K562 (cell line): ENCODE results near the gene HIPK1. TPM values are rescaled to one million over a fixed set of nuclear protein-coding genes. Genes with fewer than 3 reads are reported as not detected.

Source experiments
- ATF3 ChIP-seq, 2 experiments: fragments of 450-650 bp in 1 of 2; sonication (generic) in 1 of 2; formaldehyde crosslinking in 1 of 2; IDR thresholded peaks in 1 of 2; conservative IDR thresholded peaks in 1 of 2; 2 replicates each; pipeline versions ENCODE4 v1.6.1 to v1.8.1; 2016 to 2023; ENCODE audit warnings: mild to moderate bottlenecking in 2 of 2, moderate library complexity in 2 of 2, inconsistent platforms in 1 of 2, missing genetic modification reagents in 1 of 2
- BCL6 ChIP-seq: fragments of 250-450 bp; sonication (Bioruptor Pico); IDR thresholded peaks from 2 replicates; pipeline ENCODE4 v1.4.0; 2020
- DACH1 ChIP-seq: fragments of 450-650 bp; IDR thresholded peaks from 2 replicates; pipeline ENCODE4 v1.6.1; 2018; ENCODE audit not compliant: partially characterized antibody
- MLLT1 ChIP-seq, 2 experiments: fragments of 450-650 bp; IDR thresholded peaks; 2 replicates each; pipeline ENCODE4 v1.6.1; 2016
- MLX ChIP-seq, 2 experiments: fragments of 450-650 bp in 1 of 2; sonication (generic) in 1 of 2; formaldehyde crosslinking; conservative IDR thresholded peaks; 2 replicates each; pipeline versions ENCODE4 v1.4.0 to v1.8.1; 2020 to 2022; ENCODE audit warnings: mild to moderate bottlenecking in 1 of 2, missing genetic modification reagents in 1 of 2
- PBX2 ChIP-seq, 2 experiments: IDR thresholded peaks in 1 of 2; conservative IDR thresholded peaks in 1 of 2; 2 replicates each; pipeline ENCODE4 v1.6.1; 2016; ENCODE audit warnings: low read depth in 2 of 2, mild to moderate bottlenecking in 1 of 2, missing compliant biosample characterization in 1 of 2, missing genetic modification characterization in 1 of 2, moderate library complexity in 1 of 2
- PKNOX1 ChIP-seq: fragments of 450-650 bp; IDR thresholded peaks from 2 replicates; pipeline ENCODE4 v1.6.1; 2016
- RCOR1 ChIP-seq, 2 experiments: IDR thresholded peaks; 2 replicates each; pipeline ENCODE4 v1.6.1; 2012; ENCODE audit warnings: low read depth in 2 of 2, low read length in 2 of 2, borderline replicate concordance in 1 of 2, improper control_type of control experiment in 1 of 2
- TFAP4 ChIP-seq: sonication (generic); formaldehyde crosslinking; IDR thresholded peaks from 2 replicates; pipeline ENCODE4 v1.8.0; 2022; ENCODE audit warnings: missing genetic modification reagents, mild to moderate bottlenecking, moderate library complexity, borderline replicate concordance
- ZFP91 ChIP-seq: sonication (generic); formaldehyde crosslinking; IDR thresholded peaks from 2 replicates; pipeline ENCODE4 v1.8.0; 2022; ENCODE audit warnings: mild to moderate bottlenecking, missing genetic modification reagents
- ZNF134 ChIP-seq: fragments of 250-450 bp; sonication (Bioruptor Pico); conservative IDR thresholded peaks from 2 replicates; pipeline ENCODE4 v1.4.0; 2020
- ZNF395 ChIP-seq: fragments of 200-800 bp; sonication (Bioruptor generic); IDR thresholded peaks from 2 replicates; pipeline ENCODE4 v1.6.1; 2017; ENCODE audit warnings: missing genetic modification characterization, missing compliant biosample characterization
- polyA plus RNA-seq, 8 experiments: library from polyadenylated mRNA; depleted of rRNA in 4 of 8; stranded (reverse) in 5 of 8; unstranded in 3 of 8; fragments of >200 nt; fragmentation: Nextera tagmentation in 2 of 8; fragmentation: Illumina TruSeq in 1 of 8; extraction: Ambion mirVana in 2 of 8; extraction: Trizol in 1 of 8; gene quantifications; 2 replicates each; pipeline versions ENCODE4 v1.2.1 to v1.2.3, GENCODE V29; 2011 to 2014; ENCODE audit warnings: inconsistent platforms in 1 of 8, missing spikeins in 1 of 8
- total RNA-seq, 7 experiments: library from RNA; depleted of rRNA in 6 of 7; stranded (reverse); fragments of >200 nt in 6 of 7; fragmentation: Illumina TruSeq in 2 of 7; extraction: Trizol in 2 of 7; gene quantifications; 2 replicates each; pipeline versions ENCODE4 v1.2.1 to v1.2.3, GENCODE V29; 2011 to 2021; ENCODE audit warnings: low replicate concordance in 1 of 7

The HIPK1 gene
- total and polyA plus RNA-seq, 9 of the 15 experiments (the other 6 are each of a cell fraction or from before 2014, with no cell fraction given): 10.0 to 57.9 (median 29.6) TPM

GRCh38 chr1:113913887-113914664 lies 15.0 kb upstream of the HIPK1 start (continued):
- TF ChIP-seq PBX2 (CRISPR knock-in tag; IDR thresholded peaks at IDR 0.05; ENCODE audit: low read depth) (no peak), PBX2 (tag; conservative IDR thresholded peaks at IDR 0.05; ENCODE audit: low read depth) (peak; percentile 63), ZFP91 (no peak), PKNOX1 (peak; percentile 86), MLLT1 (IDR thresholded peaks at IDR 0.05) (peak in 1 of 2 experiments; percentile 81; a peak in 1 of 4 replicates), ATF3 (IDR thresholded peaks at IDR 0.05) (peak; percentile 44; the same call in 1 of the 2 replicates), ATF3 (CRISPR knock-in tag; conservative IDR thresholded peaks at IDR 0.05) (peak; percentile 63; the same call in 1 of the 2 replicates), ZNF134 (CRISPR knock-in tag) (no peak), TFAP4 (CRISPR knock-in tag) (peak; percentile 82), DACH1 (peak; percentile 79), ZNF395 (CRISPR knock-in tag) (peak; percentile 98), RCOR1 (IDR thresholded peaks at IDR 0.05; ENCODE audit: borderline replicate concordance in 1 of 2, low read depth in 2 of 2, low read length in 2 of 2) (peak; percentile 92 to 98), BCL6 (CRISPR knock-in tag) (no peak), MLX (CRISPR knock-in tag; conservative IDR thresholded peaks at IDR 0.05) (no peak)
